Activated T-cell treated with anti-CD3 and anti-CD28 coated beads for 1 hour (primary cell): ENCODE measurements around the gene ALOX5.
"Not testable (repeated sequence)": the region's sequence is repeated elsewhere in the genome, so short reads cannot be mapped to it uniquely, and the experiment has no call there.

Experiments used
- DNase-seq: peaks from one replicate; pipeline ENCODE4 v3.0.0-alpha.2; 2020; ENCODE audit warnings: low read depth

The ALOX5 gene

DNA sequence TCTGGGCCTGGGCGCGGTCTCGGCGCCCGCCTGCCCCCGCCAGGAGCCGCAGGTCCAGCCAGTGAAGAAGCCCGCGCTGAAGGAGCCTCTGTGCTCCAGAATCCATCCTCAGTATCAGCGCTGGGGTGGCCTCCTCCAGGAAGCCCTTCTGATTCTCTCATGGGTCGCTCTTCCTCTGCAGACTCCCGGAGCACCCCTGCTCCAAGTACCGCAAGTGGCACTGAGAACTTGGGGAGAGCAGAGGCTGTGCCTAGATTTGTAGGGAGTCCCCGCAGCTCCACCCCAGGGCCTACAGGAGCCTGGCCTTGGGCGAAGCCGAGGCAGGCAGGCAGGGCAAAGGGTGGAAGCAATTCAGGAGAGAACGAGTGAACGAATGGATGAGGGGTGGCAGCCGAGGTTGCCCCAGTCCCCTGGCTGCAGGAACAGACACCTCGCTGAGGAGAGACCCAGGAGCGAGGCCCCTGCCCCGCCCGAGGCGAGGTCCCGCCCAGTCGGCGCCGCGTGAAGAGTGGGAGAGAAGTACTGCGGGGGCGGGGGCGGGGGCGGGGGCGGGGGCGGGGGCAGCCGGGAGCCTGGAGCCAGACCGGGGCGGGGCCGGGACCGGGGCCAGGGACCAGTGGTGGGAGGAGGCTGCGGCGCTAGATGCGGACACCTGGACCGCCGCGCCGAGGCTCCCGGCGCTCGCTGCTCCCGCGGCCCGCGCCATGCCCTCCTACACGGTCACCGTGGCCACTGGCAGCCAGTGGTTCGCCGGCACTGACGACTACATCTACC, at the start of gene ALOX5:
Gene ALOX5 (plus strand): TSS at position 641 of the 774 bp plus-strand sequence. CDS start 64 bp downstream, at position 705.
- DNase-seq: no peak

- no peak for DNase-seq
Measured at GRCh38 chr10:45325116-45325515, 48.9 kb upstream of the ALOX5 start.

DNA sequence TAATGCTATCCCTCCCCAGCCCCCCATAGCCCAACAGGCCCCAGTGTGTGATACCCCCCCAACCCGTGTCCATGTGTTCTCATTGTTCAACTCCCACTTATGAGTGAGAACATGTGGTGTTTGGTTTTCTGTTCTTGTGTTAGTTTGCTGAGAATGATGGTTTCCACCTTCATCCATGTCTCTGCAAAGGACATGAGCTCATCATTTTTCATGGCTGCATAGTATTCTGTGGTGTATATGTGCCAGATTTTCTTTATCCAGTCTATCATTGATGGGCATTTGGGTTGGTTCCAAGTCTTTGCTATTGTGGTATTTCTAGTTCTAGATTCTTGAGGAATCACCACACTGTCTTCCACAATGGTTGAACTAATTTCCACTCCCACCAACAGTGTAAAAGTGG, 47.2 kb upstream of the ALOX5 start:
- DNase-seq: not testable (repeated sequence)

GRCh38 chr10:45331824-45332223, 42.2 kb upstream of the ALOX5 start:
- not testable (repeated sequence) for DNase-seq

GRCh38 chr10:45339894-45340293, 34.1 kb upstream of the ALOX5 start:
- DNase-seq: no peak

DNA sequence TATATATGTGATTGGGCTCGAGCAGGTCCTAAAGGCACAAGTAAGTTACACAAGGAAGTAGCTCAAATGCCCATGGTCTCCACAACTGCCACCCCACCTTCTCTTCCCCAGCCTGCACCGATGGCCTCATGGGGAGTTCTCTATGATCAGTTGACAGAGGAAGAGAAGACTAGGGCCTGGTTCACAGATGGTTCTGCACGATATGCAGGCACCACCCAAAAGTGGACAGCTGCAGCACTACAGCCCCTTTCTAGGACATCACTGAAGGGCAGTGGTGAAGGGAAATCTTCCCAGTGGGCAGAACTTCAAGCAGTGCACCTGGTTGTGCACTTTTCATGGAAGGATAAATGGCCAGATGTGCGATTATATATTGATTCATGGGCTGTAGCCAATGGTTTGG, 33.6 kb upstream of the ALOX5 start:
- DNase-seq: not testable (repeated sequence)

DNA sequence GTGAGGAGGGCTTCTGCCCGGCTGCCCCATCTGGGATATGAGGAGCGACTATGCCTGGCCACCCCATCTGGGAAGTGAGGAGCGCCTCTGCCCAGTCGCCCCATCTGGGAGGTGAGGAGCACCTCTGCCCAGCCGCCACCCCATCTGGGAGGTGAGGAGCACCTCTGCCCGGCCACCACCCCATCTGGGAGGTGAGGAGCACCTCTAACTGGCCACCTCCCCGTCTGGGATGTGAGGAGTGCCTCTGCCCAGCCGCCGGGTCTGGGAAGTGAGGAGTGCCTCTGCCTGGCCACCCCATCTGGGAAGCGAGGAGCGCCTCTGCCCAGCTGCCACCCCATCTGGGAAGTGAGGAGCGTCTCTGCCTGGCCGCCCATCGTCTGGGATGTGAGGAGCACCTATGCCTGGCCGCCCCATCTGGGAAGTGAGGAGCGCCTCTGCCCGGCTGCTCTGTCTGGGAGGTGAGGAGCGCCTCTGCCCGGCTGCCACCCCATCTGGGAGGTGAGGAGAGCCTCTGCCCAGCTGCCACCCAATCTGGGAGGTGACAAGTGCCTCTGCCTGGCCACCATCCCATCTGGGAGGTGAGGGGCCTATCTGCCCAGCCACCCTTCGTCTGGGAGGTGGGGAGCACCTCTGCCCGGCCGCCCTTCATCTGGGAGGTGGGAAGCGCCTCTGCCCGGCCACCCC, 27.2 kb upstream of the ALOX5 start:
- not testable (repeated sequence) for DNase-seq

- DNase-seq: not testable (repeated sequence)
Measured at GRCh38 chr10:45347464-45347863, 26.6 kb upstream of the ALOX5 start.

DNA sequence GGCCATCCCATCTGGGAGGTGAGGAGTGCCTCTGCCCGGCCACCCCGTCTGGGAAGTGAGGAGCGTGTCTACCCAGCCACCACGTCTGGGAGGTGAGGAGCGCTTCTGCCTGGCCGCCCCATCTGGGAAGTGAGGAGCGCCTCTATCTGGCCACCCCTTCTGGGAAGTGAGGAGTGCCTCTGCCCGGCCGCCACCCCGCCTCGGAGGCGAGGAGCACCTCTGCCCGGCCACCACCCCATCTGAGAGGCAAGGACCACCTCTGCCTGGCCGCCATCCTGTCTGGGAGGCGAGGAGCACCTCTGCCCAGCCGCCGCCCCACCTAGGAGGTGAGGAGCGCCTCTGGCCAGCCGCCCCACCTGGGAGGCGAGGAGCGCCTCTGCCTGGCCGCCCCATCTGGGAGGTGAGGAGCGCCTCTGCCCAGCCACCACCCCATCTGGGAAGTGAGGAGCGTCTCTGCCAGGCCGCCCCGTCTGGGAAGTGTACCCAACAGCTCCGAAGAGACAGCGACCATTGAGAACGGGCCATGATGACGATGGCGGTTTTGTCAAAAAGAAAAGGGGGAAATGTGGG, 25.7 kb upstream of the ALOX5 start:
- not testable (repeated sequence) for DNase-seq

- no peak for DNase-seq
Measured at GRCh38 chr10:45353186-45353585, 20.8 kb upstream of the ALOX5 start.

DNA sequence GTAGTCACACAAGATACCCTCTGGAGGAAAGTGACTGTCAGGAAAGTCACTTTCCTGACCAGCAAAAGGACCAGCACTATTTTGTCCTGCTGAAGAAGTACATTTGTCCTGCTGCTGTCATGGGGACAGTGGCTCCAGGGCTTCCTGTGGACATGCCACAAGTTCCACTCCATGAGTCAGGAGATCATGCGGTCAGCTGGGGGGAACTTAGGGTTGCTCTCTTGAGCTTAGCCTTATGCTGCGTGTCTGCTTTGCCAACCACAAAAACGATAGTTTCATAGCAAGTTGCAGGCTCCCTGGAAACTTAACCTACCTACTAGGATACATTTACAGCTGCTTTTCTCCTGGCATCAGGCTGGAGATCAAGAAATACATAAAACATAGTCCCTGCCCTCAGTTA, 19.8 kb upstream of the ALOX5 start:
- DNase-seq: no peak

GRCh38 chr10:45355494-45355893, 18.5 kb upstream of the ALOX5 start:
- DNase-seq: no peak

DNA sequence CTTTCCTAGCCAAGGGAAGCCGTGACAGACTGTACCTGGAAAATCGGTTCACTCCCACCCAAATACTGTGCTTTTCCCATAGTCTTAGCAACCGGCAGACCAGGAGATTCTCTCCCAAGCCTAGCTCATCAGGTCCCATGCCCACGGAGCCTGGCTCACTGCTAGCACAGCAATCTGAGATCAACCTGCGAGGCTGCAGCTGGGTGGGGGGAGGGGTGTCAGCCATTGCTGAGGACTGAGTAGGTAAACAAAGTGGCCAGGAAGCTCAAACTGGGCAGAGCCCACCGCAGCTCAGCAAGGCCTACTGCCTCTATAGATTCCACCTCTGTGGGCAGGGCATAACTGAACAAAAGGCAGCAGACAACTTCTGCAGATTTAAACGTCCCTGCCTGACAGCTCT, 15.1 kb upstream of the ALOX5 start:
- DNase-seq: not testable (repeated sequence)

DNA sequence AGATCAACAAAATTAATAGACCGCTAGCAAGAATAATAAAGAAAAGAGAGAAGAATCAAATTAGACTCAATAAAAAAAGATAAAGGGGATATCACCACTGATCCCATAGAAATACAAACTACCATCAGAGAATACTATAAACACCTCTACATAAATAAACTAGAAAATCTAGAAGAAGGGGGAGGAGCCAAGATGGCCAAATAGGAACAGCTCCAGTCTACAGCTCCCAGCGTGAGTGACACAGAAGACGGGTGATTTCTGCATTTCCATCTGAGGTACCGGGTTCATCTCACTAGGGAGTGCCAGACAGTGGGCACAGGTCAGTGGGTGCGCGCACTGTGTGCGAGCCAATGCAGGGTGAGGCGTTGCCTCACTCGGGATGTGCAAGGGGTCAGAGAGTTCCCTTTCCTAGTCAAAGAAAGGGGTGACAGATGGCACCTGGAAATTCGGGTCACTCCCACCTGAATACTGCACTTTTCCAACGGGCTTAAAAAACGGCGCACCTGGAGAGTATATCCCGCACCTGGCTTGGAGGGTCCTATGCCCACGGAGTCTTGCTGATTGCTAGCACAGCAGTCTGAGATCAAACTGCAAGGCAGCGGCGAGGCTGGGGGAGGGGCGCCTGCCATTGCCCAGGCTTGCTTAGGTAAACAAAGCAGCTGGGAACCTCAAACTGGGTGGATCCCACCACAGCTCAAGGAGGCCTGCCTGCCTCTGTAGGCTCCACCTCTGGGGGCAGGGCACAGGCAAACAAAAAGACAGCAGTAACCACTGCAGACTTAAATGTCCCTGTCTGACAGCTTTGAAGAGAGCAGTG, 11.8 kb upstream of the ALOX5 start:
- not testable (repeated sequence) for DNase-seq

DNA sequence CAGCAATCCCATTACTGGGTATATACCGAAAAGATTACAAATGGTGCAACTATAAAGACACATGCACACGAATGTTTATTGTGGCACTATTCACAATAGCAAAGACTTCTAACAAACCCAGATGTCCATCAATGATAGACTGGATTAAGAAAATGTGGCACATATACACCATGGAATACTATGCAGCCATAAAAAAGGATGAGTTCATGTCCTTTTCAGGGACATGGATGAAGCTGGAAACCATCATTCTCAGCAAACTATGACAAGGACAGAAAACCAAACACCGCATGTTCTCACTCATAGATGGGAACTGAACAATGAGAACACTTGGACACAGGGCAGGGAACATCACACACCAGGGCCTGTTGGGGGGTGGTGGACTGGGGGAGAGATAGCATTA, 6.4 kb upstream of the ALOX5 start:
- not testable (repeated sequence) for DNase-seq

DNA sequence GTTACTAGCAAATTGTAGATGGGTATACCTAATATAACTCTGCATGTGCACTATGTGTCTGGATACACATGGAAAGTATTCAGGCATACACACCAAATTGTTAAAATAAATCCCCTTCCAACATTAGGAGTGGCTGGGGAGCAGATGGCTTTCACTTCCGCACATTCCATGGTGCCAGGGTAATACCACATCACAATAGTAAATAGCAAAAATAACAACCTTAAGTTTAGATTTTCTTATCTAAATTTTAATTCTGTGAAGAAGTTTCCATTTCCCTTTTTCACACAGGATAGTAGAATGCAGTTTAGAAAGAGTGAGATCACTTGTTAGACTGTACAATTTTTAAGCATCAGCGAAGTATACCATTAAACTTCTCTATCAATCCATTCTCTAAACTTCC, 5.8 kb upstream of the ALOX5 start:
- no peak for DNase-seq

- DNase-seq: no peak
Measured at GRCh38 chr10:45370202-45370955, 3.6 kb upstream of the ALOX5 start.

DNA sequence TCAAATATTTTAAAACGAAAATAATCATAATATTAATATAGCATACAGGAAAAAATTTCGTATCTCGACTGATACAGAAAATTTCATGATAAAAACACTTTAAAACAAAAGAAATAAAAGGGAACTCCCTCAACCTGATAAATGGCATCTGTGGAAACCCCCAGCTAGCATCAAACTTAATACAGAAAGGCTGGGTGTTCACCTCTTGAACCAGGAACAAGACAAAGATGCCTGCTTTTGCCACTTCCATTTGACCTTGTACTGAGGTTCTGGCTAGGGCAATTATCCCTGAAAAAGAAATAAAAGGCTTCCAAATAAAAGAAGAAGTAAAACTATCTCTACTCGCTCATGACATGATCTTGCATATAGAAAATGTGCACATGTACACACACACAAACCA, 2.5 kb upstream of the ALOX5 start:
- DNase-seq: no peak

DNA sequence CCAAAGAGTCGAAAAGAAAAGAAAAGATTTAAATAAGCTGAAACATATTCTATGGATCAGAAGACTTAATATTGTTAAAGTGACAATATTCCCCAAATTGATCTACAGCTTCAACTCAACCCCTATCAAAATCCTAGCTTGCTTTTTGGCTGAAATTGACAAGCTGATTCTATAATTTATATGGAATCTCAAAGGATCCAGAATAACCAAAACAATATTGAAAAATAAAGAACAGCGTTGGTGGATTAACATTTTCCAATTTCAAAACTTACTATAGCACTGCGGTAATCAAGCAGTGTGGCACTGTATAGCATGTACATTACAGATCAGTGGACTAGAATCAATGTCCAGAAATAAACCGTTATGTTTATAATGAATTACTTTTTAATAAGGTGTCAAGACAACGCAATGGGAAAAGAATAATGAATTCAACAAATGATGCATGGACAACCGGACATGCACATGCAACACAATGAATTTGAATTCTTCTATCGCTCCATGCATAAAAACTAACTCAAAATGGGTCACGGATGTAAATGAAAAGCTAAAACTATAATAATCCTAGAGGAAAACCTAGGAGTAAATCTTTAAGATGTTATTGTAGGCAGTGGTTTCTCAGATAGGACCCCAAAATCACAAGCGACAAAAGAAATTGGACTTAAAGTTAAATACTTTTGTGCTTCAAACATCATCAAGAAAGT, 1.6 kb upstream of the ALOX5 start:
- no peak for DNase-seq

DNA sequence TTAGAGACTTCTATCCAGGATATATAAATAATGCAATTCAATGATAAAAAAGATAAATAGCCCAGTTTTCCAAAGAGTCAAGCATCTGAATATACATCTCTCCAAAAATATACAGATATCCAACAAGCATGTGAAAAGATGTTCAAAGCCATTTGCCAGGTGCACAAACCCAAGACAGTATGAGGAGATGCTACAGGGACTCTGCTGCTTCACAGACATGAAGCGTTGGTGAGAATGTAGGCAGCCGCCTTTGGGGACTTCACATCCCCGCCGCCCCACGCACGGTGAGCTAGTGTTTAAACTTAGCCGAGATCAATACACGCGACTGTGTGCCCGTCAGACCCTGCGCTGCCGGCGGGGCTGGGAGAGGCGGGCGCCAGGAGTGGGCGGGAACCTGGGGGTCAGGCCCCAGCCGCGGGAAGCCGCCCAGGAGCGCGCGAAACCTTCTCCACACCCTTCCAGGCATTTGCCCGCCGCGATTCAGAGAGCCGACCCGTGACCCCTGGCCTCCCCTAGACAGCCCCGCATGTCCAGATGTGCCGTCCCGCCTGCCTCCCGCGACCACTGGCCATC, 927 bp upstream of the ALOX5 start:
- no peak for DNase-seq
